ENCODE measurements around the gene CACNA2D4. TPM values are rescaled to one million over a fixed set of nuclear protein-coding genes. Genes with fewer than 3 reads are reported as not detected.
A peak's percentile ranks its signal among the peaks of the same experiment; 100 is the strongest.

Gene CACNA2D4
- polyA plus RNA-seq, 3 donors: 17.8 to 87.7 (median 22.1) TPM

- intact Hi-C loops (cut with micrococcal nuclease): loop anchor here in 1 of 2 donors (5.0 kb wide), 1 partner anchor 285 kb away; no protein-coding TSS in a partner anchor
- H3K79me2 ChIP-seq (ENCODE audit: insufficient read depth, low read length): no peaks in the 10 kb centered on the region
- H2AFZ ChIP-seq (ENCODE audit: insufficient read depth, low read depth, low read length, poor library complexity, severe bottlenecking): no peak overlapping the region
- no peak for TF ChIP-seq CTCF (IDR thresholded peaks at IDR 0.05)
- 99% methylated on average over 9 of the region's 12 CpGs for WGBS (ENCODE audit: insufficient coverage)
- no peaks in the 10 kb centered on the region for H3K9me3 Mint-ChIP-seq
- H4K20me1 ChIP-seq (ENCODE audit: insufficient read depth, low read length): no peaks in the 10 kb centered on the region
- peaks cover 26 to 31% of the 10 kb centered on the region in 2 donors for H3K36me3 Mint-ChIP-seq
- no peak overlapping the region for H3K4me3 ChIP-seq (replicated peaks in 1 of 3; ENCODE audit: low read depth in 2 of 3, low read length in 3 of 3)
- peaks cover 3 to 4% of the 10 kb centered on the region in 2 donors for H3K4me1 ChIP-seq (ENCODE audit: control insufficient read depth in 1 of 2, insufficient read depth in 2 of 2, low read length in 2 of 2)
- H3K36me3 ChIP-seq (replicated peaks in 1 of 2; ENCODE audit: control insufficient read depth in 1 of 2, insufficient read depth in 2 of 2, low read length in 2 of 2): peaks cover 3 to 32% of the 10 kb centered on the region in 2 donors
- H3K27me3 ChIP-seq (ENCODE audit: control insufficient read depth in 2 of 2, insufficient read depth in 2 of 2, low read length in 2 of 2): no peaks in the 10 kb centered on the region
- H3K27ac Mint-ChIP-seq: peak overlapping the region in 1 of 7 donors; percentile 7
- no peak overlapping the region for H3K4me2 ChIP-seq (replicated peaks; ENCODE audit: extremely low read depth, low read length, poor library complexity, severe bottlenecking)
- peaks cover 0 to 1% (median 0%) of the 10 kb centered on the region in 3 donors for H3K27me3 Mint-ChIP-seq (ENCODE audit: low read depth in 3 of 3)
- no peak for DNase-seq
- no peak overlapping the region for H3K9ac ChIP-seq (ENCODE audit: insufficient read depth, low read length, poor library complexity, severe bottlenecking)
- H3K9me3 ChIP-seq (replicated peaks in 1 of 2; ENCODE audit: control insufficient read depth in 1 of 2, insufficient read depth in 1 of 2, low read length in 2 of 2): no peaks in the 10 kb centered on the region
- H3K4me3 Mint-ChIP-seq: no peak overlapping the region
- H3K27ac ChIP-seq (ENCODE audit: low read depth in 1 of 2, low read length in 2 of 2): no peak overlapping the region
- H3K4me1 Mint-ChIP-seq: peaks cover 5% of the 10 kb centered on the region
Measured at GRCh38 chr12:1937481-1938224, 19.2 kb upstream of the CACNA2D4 start.

GRCh38 chr12:1936406-1937320 is 18.2 kb upstream of the CACNA2D4 start:
- WGBS (ENCODE audit: insufficient coverage): 96% methylated on average over 14 of the region's 25 CpGs

More at GRCh38 chr12:1936406-1937320, 18.2 kb upstream of the CACNA2D4 start:
- intact Hi-C loops (cut with micrococcal nuclease): loop anchor here in 1 of 2 donors (5.0 kb wide), 1 partner anchor 284 kb away; no protein-coding TSS in a partner anchor
- Histone ChIP-seq H3K36me3 (replicated peaks in 1 of 2; ENCODE audit: control insufficient read depth in 1 of 2, insufficient read depth in 2 of 2, low read length in 2 of 2) (peaks cover 3 to 31% of the 10 kb centered on the region in 2 donors), H3K9me3 (replicated peaks in 1 of 2; ENCODE audit: control insufficient read depth in 1 of 2, insufficient read depth in 1 of 2, low read length in 2 of 2) (no peaks in the 10 kb centered on the region), H3K4me1 (ENCODE audit: control insufficient read depth in 1 of 2, insufficient read depth in 2 of 2, low read length in 2 of 2) (peaks cover 3 to 11% of the 10 kb centered on the region in 2 donors), H4K20me1 (ENCODE audit: insufficient read depth, low read length) (no peaks in the 10 kb centered on the region), H3K4me3 (replicated peaks in 1 of 3; ENCODE audit: low read depth in 2 of 3, low read length in 3 of 3) (no peak overlapping the region), H3K27ac (ENCODE audit: low read depth in 1 of 2, low read length in 2 of 2) (no peak overlapping the region), H3K9ac (ENCODE audit: insufficient read depth, low read length, poor library complexity, severe bottlenecking) (no peak overlapping the region), H3K27me3 (ENCODE audit: control insufficient read depth in 2 of 2, insufficient read depth in 2 of 2, low read length in 2 of 2) (no peaks in the 10 kb centered on the region), H2AFZ (ENCODE audit: insufficient read depth, low read depth, low read length, poor library complexity, severe bottlenecking) (no peak overlapping the region), H3K4me2 (replicated peaks; ENCODE audit: extremely low read depth, low read length, poor library complexity, severe bottlenecking) (no peak overlapping the region), H3K79me2 (ENCODE audit: insufficient read depth, low read length) (no peaks in the 10 kb centered on the region)
- Mint-ChIP-seq H3K4me1 (peaks cover 14% of the 10 kb centered on the region), H3K9me3 (no peaks in the 10 kb centered on the region), H3K4me3 (no peak overlapping the region), H3K36me3 (peaks cover 19 to 26% of the 10 kb centered on the region in 2 donors), H3K27me3 (ENCODE audit: low read depth in 3 of 3) (peaks cover 0 to 6% (median 1%) of the 10 kb centered on the region in 3 donors), H3K27ac (peak overlapping the region in 1 of 7 donors; percentile 34)
- no peak for TF ChIP-seq CTCF (IDR thresholded peaks at IDR 0.05)
- DNase-seq: no peak
